HG02571 (cell line): ENCODE measurements around the gene PIP5KL1.

Source experiments
- ATAC-seq: cut with Tn5 transposase; IDR thresholded peaks from one replicate; pipeline ENCODE4 v1.9.1; 2021; ENCODE audit warnings: mild to moderate bottlenecking, moderate library complexity; ENCODE audit not compliant: unreplicated experiment

PIP5KL1 gene

GRCh38 chr9:127968700-127969383 is 38.3 kb upstream of the PIP5KL1 start:
- no peak for ATAC-seq

DNA sequence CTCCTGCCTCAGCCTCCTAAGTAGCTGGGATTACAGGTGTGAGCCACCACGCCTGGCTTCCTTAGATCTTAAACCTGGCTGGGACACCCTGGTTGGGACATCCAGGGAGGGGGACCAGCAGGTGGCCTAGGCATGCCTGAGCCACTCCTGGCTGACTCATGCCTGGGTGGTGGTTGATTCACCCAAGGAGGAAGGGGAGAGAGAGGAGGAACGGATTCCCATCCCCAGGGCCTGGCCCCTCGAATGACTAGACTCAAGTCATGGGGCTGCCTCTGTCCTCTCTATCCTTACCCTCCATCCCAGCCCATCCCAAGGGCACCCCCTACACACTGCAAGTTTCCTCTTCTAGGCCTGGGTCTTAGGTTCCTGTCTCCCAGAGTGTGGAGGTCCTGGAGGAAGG is 37.5 kb upstream of the PIP5KL1 start:
- no peak for ATAC-seq

DNA sequence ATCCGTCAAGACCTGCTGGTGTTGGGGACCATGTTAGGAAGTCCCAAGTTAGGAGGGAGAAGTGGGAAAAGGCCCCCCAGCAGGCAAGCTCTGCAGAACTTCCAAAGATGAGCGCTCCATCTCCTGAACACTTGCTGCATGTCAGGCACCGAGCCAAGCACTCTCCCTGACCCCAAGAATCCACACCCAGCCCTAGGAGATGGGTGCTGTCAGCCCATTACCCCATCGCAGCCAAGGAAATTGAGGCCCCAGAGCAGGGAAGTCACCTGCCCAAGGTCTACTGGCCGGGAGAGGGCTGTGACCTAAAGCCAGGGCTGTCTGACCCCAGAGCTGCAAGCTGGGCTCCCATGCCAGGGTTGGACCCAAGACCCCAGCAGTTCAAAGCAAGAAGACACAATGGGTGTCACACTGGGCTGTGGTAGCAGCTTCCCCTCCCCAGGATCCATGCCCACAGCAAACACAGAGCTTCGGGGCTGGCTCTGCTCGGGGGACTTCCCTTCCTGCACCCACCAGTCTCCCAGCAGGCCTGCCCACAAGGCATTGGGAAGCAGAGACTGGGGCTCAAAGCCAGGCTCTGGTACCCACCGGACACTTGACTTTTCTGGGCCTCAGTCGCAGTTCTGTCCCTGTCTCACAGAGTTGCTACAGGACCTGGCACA is 36.7 kb upstream of the PIP5KL1 start:
- ATAC-seq = no peak

DNA sequence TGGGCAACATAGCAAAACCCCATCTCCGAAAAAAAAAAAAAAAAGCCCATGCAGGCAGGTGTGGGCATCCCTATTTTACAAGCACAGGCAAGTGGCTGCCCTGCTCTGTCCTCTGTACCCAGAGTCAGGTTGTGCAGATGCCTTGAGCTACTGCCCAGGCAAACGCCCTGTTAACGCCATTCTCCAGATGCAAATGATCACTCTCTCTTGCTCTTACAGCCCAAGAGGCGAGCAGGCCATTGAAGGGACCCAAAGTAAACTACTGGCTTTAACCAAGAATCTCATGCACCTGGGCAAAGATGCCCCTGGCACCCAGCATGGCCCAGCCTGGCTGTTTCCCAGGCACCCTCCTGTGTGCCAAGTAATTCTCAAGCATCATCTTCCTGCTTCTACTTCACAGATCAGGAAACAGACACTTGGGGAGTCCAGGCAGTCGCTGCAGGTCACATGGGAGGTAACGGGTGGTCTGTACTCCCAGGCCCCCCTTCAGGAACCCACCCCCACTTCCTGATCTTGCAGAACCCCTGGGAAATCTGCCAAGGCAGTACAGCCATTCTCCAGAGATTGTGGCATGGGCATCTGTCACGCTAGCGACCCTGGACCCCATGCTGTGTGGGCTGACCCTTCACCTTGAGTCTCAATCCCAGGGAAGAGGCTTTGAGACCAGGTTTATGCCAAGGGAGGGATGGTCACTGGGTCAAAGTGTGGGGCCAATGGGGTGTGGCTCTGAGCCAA is 36.0 kb upstream of the PIP5KL1 start:
- no peak for ATAC-seq

GRCh38 chr9:127965953-127966352 is 35.4 kb upstream of the PIP5KL1 start:
- ATAC-seq = no peak

DNA sequence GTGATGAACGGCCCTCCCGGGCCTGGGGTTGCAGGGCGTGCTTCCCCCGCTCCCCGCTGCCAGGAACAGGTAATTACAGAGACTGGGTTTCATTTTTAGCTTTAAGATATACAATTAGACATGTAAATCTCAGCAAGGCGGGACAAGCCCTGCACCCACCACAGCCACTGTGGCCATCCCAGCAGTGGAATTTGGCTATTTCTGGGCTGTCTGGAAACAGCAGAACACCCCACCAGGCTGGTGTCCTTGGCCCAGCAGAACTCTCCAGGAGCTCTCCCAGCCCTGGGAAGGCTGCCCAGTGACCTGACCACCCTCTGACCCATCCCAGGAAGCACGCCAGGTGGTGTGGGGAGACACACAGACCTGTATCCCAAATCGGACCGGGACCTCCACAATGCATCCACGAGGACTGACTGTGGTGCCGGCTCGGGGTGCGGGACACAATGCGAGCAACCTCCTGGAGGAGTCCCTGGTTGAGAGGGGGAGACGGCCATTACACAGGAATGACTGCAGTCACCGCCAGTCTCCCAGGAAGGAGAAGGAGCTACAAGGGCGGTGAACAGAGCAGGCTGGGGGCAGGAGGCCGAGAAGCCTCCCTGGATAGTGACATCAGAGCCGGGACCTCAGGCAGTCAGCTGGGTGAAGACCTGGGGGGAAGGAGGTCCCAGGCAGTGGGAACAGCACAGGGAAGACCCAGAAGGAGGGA is 32.9 kb upstream of the PIP5KL1 start:
- no peak for ATAC-seq

DNA sequence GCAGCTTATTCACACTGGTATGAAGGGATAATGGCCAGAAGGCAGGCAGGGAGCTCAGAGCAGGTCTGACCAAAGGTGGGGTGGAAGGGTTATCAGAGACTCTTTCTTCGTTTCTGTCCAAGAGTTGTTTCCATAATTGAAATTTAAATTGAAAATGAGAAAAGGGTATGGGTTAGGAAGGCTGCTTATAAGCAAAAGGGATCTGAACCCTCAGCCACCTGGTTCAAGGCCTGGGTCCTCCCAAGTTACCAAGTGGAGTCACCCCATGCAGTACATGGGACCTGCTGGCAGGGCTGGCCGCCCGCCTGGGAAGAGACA is 32.4 kb upstream of the PIP5KL1 start:
- ATAC-seq = no peak

GRCh38 chr9:127962278-127962677 is 31.7 kb upstream of the PIP5KL1 start:
- ATAC-seq = no peak

DNA sequence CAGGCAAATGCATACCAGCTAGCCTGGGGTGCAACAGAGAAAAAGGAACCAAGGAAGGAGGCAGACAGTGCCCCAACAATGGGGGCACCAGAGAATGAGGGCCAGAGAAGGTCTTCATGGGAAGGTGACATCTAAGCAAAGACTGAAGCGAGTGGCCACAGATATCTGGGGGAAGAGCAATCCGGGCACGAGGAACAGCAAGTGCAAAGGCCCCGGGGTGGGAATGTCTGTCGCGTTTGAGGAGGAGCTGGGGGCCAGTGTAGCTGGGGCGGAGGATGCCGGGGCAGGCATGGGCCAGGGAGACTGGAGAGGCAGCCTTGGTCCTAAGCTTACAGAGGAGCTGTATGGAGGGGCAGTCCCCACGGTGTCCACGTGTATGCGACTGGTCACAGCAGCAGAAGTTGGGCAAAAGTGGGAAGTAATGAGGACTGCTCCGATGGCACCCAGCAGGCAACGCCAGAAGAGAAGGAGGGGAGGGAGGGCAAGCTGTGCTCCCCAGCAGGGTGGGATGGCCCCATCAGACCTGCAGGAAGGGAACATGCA is 31.1 kb upstream of the PIP5KL1 start:
- no peak for ATAC-seq

DNA sequence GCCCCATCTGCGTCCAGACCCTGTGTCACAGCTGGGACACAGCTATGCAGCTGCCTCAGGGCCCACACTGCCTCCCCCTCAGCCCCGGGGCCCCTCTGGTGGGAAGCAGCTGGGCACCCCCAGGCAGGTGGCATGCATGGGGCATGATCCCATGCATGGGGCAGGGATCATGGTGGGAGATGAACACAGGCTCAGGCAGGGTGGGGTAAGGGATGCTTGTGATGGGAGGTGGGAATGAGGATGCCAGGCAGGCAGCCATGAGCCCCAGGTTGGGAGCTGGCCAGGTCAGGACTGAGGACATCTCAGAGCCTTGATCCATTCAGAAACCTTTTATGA is 30.5 kb upstream of the PIP5KL1 start:
- ATAC-seq = no peak

- no peak for ATAC-seq
Observed at GRCh38 chr9:127960410-127961154, 30.0 kb upstream of the PIP5KL1 start.

DNA sequence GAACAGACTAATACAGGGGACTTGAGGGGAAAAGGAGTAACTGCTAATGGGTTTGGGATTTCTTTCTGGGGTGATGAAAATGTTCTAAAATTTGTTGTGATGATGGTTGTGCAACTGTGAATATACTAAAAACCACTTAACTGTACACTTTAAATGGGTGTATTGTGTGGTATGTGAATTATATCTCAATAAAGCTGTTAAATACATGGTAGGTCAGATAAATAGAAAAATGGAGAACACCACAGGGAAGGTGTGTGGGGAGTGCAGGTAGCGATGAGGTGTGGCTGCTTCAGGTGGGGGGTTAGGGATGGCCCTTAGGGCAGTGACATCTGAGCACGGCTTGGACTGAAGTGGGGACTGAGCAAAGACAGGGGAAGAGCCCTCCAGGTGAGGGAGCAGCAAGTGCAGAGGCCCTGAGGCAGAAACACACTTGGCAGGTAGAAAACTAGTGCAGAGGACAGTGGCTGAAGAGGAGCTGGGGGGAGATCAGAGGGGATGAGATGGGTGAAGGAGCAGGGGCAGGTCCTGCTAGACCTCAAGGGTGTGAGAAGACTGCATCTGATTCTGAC is 29.3 kb upstream of the PIP5KL1 start:
- ATAC-seq = no peak

- ATAC-seq = no peak
Observed at GRCh38 chr9:127959398-127959797, 28.8 kb upstream of the PIP5KL1 start.

GRCh38 chr9:127958728-127959127 is 28.2 kb upstream of the PIP5KL1 start:
- ATAC-seq = no peak

DNA sequence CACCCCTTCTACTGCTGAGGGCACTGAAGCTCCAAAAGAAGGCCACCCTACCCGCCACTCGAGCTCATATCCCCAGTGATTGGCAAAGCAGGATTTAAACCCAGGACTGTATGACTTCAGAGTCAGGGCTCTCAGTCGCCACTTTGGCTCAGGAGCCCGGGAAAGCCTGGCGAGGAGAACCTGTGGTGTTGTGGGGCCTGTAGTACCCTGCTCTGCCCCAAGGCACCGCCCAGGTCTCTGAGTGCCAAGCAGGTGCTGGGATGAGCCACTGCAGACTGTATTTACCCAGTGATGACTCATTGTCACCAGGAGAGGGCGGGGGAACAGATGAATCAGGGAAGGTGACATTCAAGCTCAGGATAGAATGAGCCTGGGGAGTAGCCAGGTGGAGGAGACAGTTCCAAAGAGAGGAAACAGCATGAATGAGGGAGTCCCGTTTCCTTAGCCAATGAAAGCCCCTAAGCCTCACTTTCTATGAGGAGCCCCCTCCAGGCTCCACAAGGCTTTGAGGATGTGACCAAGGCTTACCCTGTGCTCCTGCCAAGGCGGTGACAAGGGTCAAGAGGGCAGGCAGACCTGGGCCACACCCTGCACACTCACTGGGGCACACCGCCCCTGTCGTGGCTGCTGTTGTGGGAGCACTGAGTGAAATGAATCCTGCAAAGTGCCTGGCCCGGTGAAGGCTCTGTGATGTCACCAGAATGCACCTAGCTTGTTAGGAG is 24.9 kb upstream of the PIP5KL1 start:
- peak; percentile 55 for ATAC-seq

DNA sequence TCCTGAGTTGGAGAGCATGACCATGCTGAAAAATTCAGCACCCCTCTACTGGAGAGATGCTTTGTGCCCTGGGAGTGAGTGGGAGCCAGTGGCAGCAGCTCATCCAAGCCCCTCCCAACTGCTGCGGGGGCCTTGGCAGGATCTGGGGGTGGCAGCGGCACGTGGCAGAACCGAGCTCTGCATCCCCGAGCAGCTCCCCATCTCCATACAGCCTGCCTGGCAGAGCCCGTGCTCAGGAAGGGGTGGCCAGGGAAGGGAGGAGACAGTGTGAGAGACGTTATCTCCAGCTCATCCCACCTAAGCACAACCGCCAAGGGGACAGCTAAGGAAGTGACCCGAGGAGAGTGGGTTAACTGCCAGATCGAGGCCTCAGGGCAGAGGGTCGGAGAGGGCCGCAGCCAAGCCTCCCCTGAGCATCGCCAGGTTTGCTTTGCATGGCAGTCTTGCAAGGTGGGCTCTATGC is 24.3 kb upstream of the PIP5KL1 start:
- no peak for ATAC-seq

DNA sequence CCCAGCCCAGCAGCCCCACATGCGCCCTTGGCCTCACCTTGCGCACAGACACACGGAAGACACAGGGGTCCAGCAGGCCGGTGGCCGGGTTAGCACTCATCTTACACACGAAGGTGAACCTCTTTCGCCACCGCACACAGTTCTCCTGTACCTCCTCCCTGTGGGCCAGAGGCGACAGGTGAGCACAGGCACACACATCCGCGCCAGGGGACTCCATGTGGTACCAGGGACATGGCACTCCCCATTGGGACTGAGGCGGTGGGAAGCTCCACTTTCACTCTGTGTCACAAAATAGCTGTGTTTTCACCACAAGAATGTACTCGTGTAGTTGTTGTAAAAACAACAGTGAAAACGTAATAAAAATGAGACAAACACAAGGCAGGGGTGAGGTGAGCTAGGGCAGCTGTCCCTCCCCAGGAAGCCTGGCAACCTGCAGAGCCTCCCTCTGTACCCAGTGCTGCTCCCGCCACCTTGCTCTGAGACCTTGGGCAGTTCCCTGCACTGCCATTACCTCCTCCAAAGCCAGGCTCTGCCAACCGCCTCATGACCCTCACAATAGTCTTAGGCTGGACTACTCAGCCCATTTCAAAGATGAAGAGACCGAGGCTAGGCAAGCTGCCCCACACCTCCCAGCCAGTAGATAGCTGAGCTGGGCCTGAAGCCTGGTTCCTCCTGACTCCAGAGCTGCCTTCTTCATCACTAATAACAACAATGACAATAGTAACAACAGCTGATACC is 23.4 kb upstream of the PIP5KL1 start:
- ATAC-seq = no peak

DNA sequence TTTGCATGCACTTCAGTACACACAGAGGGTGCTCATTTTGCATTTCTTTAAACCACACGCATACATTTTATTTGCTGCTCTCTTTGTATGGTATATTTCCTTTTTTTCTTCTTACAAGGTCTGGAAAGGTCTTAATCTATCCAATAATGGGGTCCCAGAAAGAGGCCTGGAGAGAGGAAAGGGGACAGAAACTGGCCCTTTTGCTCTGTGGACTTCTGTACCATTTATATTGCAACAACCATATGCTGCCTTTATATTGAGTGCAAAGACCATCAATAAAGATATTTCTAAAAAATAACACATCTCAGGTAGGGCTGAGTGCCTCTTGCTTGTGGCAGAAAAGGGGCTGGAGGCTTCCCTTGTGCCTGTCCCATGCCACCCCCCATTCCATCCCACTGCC is 22.6 kb upstream of the PIP5KL1 start:
- ATAC-seq = no peak
